SK-N-SH treated with all-trans-retinoic acid at 6 μM for 48 hours (cell line): ENCODE results near the gene CHKA.

Experiments
- ATAC-seq: fragments of 200-7000 bp; cut with Tn5 transposase; 3 replicates; pipeline ENCODE4 v1.9.1; 2020; ENCODE audit warnings: mild to moderate bottlenecking, moderate library complexity
- ARNTL ChIP-seq: fragments of 450-650 bp; formaldehyde crosslinking; IDR thresholded peaks from 2 replicates; pipeline ENCODE4 v1.5.0; 2020; ENCODE audit warnings: low read depth, mild to moderate bottlenecking, moderate library complexity, borderline replicate concordance
- BACH2 ChIP-seq: fragments of 250-450 bp; sonication (Bioruptor Pico); IDR thresholded peaks from 2 replicates; pipeline ENCODE4 v1.9.0; 2021; ENCODE audit warnings: mild to moderate bottlenecking, borderline replicate concordance
- CREB5 ChIP-seq: fragments of 250-450 bp; sonication (Bioruptor Pico); IDR thresholded peaks from 2 replicates; pipeline ENCODE4 v1.5.1; 2020; ENCODE audit warnings: low read depth, mild to moderate bottlenecking, moderate library complexity
- CSDC2 ChIP-seq: fragments of 250-450 bp; sonication (Bioruptor Pico); IDR thresholded peaks from 2 replicates; pipeline ENCODE4 v1.5.0; 2020; ENCODE audit warnings: mild to moderate bottlenecking, moderate library complexity
- CSRNP3 ChIP-seq: fragments of 250-450 bp; sonication (Bioruptor Pico); IDR thresholded peaks from 2 replicates; pipeline ENCODE4 v1.5.1; 2021; ENCODE audit warnings: mild to moderate bottlenecking, moderate library complexity
- ESRRG ChIP-seq: fragments of 250-450 bp; sonication (Bioruptor Pico); IDR thresholded peaks from 2 replicates; pipeline ENCODE4 v1.6.1; 2021; ENCODE audit warnings: mild to moderate bottlenecking
- GLIS3 ChIP-seq: fragments of 250-450 bp; sonication (Bioruptor Pico); IDR thresholded peaks from 2 replicates; pipeline ENCODE4 v1.5.0; 2020; ENCODE audit warnings: mild to moderate bottlenecking, moderate library complexity
- ISL1 ChIP-seq: fragments of 250-450 bp; sonication (Bioruptor Pico); IDR thresholded peaks from 2 replicates; pipeline ENCODE4 v2.1.2; 2022; ENCODE audit warnings: mild to moderate bottlenecking, moderate library complexity
- OSR1 ChIP-seq: fragments of 250-450 bp; sonication (Bioruptor Pico); IDR thresholded peaks from 2 replicates; pipeline ENCODE4 v1.8.0; 2022; ENCODE audit warnings: moderate library complexity, mild to moderate bottlenecking, inconsistent platforms
- PPARA ChIP-seq: fragments of 250-450 bp; sonication (Bioruptor Pico); IDR thresholded peaks from 2 replicates; pipeline ENCODE4 v1.5.0; 2020; ENCODE audit warnings: mild to moderate bottlenecking, borderline replicate concordance
- RARB ChIP-seq: fragments of 250-450 bp; sonication (Bioruptor Pico); IDR thresholded peaks from 2 replicates; pipeline ENCODE4 v1.8.0; 2021; ENCODE audit warnings: mild to moderate bottlenecking, moderate library complexity
- TCF4 ChIP-seq: fragments of 250-450 bp; sonication (Bioruptor Pico); IDR thresholded peaks from 2 replicates; pipeline ENCODE4 v1.8.0; 2021; ENCODE audit warnings: mild to moderate bottlenecking, moderate library complexity, borderline replicate concordance
- TOX ChIP-seq: fragments of 250-450 bp; sonication (Bioruptor Pico); IDR thresholded peaks from 2 replicates; pipeline ENCODE4 v1.8.0; 2021; ENCODE audit warnings: mild to moderate bottlenecking, moderate library complexity, borderline replicate concordance
- TSHZ2 ChIP-seq: fragments of 250-450 bp; sonication (Bioruptor Pico); IDR thresholded peaks from 2 replicates; pipeline ENCODE4 v1.5.0; 2020; ENCODE audit warnings: mild to moderate bottlenecking, moderate library complexity
- ZC3H10 ChIP-seq: fragments of 250-450 bp; sonication (Bioruptor Pico); IDR thresholded peaks from 2 replicates; pipeline ENCODE4 v1.5.1; 2021; ENCODE audit warnings: mild to moderate bottlenecking, moderate library complexity
- ZFP3 ChIP-seq: fragments of 250-450 bp; sonication (Bioruptor Pico); IDR thresholded peaks from 2 replicates; pipeline ENCODE4 v1.5.0; 2020; ENCODE audit warnings: mild to moderate bottlenecking, moderate library complexity
- ZFP30 ChIP-seq: fragments of 450-650 bp; formaldehyde crosslinking; IDR thresholded peaks from 2 replicates; pipeline ENCODE4 v1.5.0; 2022; ENCODE audit warnings: mild to moderate bottlenecking, moderate library complexity
- ZNF565 ChIP-seq: fragments of 450-650 bp; formaldehyde crosslinking; conservative IDR thresholded peaks from 2 replicates; pipeline ENCODE4 v1.5.0; 2020; ENCODE audit warnings: low read depth, mild to moderate bottlenecking, moderate library complexity
- ZNF70 ChIP-seq: fragments of 450-650 bp; formaldehyde crosslinking; IDR thresholded peaks from 2 replicates; pipeline ENCODE4 v1.5.0; 2020; ENCODE audit warnings: mild to moderate bottlenecking, moderate library complexity
- ZNF8 ChIP-seq: fragments of 450-650 bp; formaldehyde crosslinking; IDR thresholded peaks from 2 replicates; pipeline ENCODE4 v1.5.0; 2020; ENCODE audit warnings: mild to moderate bottlenecking, moderate library complexity
- TF ChIP-seq, protein P1 (sequence below): fragments of 250-450 bp; sonication (Bioruptor Pico); IDR thresholded peaks from 2 replicates; pipeline ENCODE4 v1.8.0; 2020; ENCODE audit warnings: mild to moderate bottlenecking, moderate library complexity, borderline replicate concordance
- TF ChIP-seq, protein P2 (sequence below): fragments of 250-450 bp; sonication (Bioruptor Pico); IDR thresholded peaks from 2 replicates; pipeline ENCODE4 v1.8.0; 2021; ENCODE audit warnings: low read depth, mild to moderate bottlenecking, moderate library complexity, borderline replicate concordance

Gene CHKA

GRCh38 chr11:68077617-68078582, 43.3 kb downstream of the CHKA start:
- no peak for ATAC-seq
- TF ChIP-seq, protein P1, sequence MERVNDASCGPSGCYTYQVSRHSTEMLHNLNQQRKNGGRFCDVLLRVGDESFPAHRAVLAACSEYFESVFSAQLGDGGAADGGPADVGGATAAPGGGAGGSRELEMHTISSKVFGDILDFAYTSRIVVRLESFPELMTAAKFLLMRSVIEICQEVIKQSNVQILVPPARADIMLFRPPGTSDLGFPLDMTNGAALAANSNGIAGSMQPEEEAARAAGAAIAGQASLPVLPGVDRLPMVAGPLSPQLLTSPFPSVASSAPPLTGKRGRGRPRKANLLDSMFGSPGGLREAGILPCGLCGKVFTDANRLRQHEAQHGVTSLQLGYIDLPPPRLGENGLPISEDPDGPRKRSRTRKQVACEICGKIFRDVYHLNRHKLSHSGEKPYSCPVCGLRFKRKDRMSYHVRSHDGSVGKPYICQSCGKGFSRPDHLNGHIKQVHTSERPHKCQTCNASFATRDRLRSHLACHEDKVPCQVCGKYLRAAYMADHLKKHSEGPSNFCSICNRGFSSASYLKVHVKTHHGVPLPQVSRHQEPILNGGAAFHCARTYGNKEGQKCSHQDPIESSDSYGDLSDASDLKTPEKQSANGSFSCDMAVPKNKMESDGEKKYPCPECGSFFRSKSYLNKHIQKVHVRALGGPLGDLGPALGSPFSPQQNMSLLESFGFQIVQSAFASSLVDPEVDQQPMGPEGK (CRISPR knock-in tag) = no peak
- TF ChIP-seq CSRNP3 (CRISPR knock-in tag) = no peak
- TF ChIP-seq ZNF565 (CRISPR knock-in tag) = no peak
- no peak for TF ChIP-seq ZNF8 (CRISPR knock-in tag)
- TF ChIP-seq ARNTL (CRISPR knock-in tag) = no peak
- TF ChIP-seq, all 23 proteins: peak for 0

GRCh38 chr11:68076371-68077042, 44.7 kb downstream of the CHKA start:
- ATAC-seq = no peak
- TF ChIP-seq ZFP30 (CRISPR knock-in tag) (no peak), TCF4 (CRISPR knock-in tag) (no peak), ISL1 (CRISPR knock-in tag) (no peak), ZNF70 (CRISPR knock-in tag) (no peak), PPARA (no peak), ZC3H10 (CRISPR knock-in tag) (no peak), RARB (CRISPR knock-in tag) (no peak), CSDC2 (CRISPR knock-in tag) (no peak), BACH2 (CRISPR knock-in tag) (no peak), ZNF8 (CRISPR knock-in tag) (no peak), ZFP3 (CRISPR knock-in tag) (no peak), CREB5 (no peak), OSR1 (CRISPR knock-in tag) (no peak), GLIS3 (CRISPR knock-in tag) (no peak), ZNF565 (CRISPR knock-in tag) (no peak), TSHZ2 (CRISPR knock-in tag) (no peak), ESRRG (CRISPR knock-in tag) (no peak), TOX (CRISPR knock-in tag) (no peak)
- TF ChIP-seq, protein P2, sequence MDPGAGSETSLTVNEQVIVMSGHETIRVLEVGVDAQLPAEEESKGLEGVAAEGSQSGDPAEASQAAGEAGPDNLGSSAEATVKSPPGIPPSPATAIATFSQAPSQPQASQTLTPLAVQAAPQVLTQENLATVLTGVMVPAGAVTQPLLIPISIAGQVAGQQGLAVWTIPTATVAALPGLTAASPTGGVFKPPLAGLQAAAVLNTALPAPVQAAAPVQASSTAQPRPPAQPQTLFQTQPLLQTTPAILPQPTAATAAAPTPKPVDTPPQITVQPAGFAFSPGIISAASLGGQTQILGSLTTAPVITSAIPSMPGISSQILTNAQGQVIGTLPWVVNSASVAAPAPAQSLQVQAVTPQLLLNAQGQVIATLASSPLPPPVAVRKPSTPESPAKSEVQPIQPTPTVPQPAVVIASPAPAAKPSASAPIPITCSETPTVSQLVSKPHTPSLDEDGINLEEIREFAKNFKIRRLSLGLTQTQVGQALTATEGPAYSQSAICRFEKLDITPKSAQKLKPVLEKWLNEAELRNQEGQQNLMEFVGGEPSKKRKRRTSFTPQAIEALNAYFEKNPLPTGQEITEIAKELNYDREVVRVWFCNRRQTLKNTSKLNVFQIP (CRISPR knock-in tag) = no peak
